T-helper 9 cell (primary cell): ENCODE results near the gene TNFRSF18.
A peak's percentile ranks its signal among the peaks of the same experiment; 100 is the strongest.

Experiments
- DNase-seq: peaks from one replicate; pipeline ENCODE4 v3.0.0-alpha.2; 2020

TNFRSF18 gene

GRCh38 chr1:1240348-1240732, 33.9 kb upstream of the TNFRSF18 start:
- no peak for DNase-seq

- DNase-seq: no peak
These were observed 33.4 kb upstream of the TNFRSF18 start for GRCh38 chr1:1239614-1240347.

- DNase-seq: no peak
These were observed 32.8 kb upstream of the TNFRSF18 start for GRCh38 chr1:1239227-1239613.

- DNase-seq: no peak
These were observed 32.3 kb upstream of the TNFRSF18 start for GRCh38 chr1:1238702-1239178.

GRCh38 chr1:1237874-1238701, 31.7 kb upstream of the TNFRSF18 start:
- DNase-seq: no peak

- DNase-seq: no peak
These were observed 30.8 kb upstream of the TNFRSF18 start for GRCh38 chr1:1236945-1237873.

- DNase-seq: no peak
These were observed 29.9 kb upstream of the TNFRSF18 start for GRCh38 chr1:1236176-1236763.

- no peak for DNase-seq
These were observed 28.8 kb upstream of the TNFRSF18 start for GRCh38 chr1:1235016-1235744.

- no peak for DNase-seq
These were observed 27.9 kb upstream of the TNFRSF18 start for GRCh38 chr1:1234180-1234808.

- DNase-seq: no peak
These were observed 27.1 kb upstream of the TNFRSF18 start for GRCh38 chr1:1233567-1233892.

- no peak for DNase-seq
These were observed 26.6 kb upstream of the TNFRSF18 start for GRCh38 chr1:1232796-1233566.

- no peak for DNase-seq
These were observed 25.9 kb upstream of the TNFRSF18 start, which contains the start of gene B3GALT6 for GRCh38 chr1:1232208-1232795. B3GALT6 (plus strand) TSS chr1:1232237; CDS start chr1:1232279, 42 bp downstream.

GRCh38 chr1:1231400-1232207, 25.2 kb upstream of the TNFRSF18 start, which contains the start of gene SDF4:
SDF4 (minus strand) TSS chr1:1232001; CDS start chr1:1228772, 3,229 bp downstream.
- DNase-seq: peak; percentile 95

- no peak for DNase-seq
These were observed 24.4 kb upstream of the TNFRSF18 start for GRCh38 chr1:1230656-1231399.

GRCh38 chr1:1229770-1230169, 23.4 kb upstream of the TNFRSF18 start:
- no peak for DNase-seq

GRCh38 chr1:1228596-1229321, 22.4 kb upstream of the TNFRSF18 start:
- no peak for DNase-seq

GRCh38 chr1:1228187-1228586, 21.8 kb upstream of the TNFRSF18 start:
- no peak for DNase-seq

GRCh38 chr1:1227386-1227785, 21.0 kb upstream of the TNFRSF18 start:
- DNase-seq: no peak
